Activated naive CD8-positive, alpha-beta T cell treated with anti-CD3 and anti-CD28 coated beads, Interleukin-2, amount 50 U/mL, for 24 hours (primary cell): ENCODE measurements around the gene RASEF.

Experiments used
- ATAC-seq: fragments of 150-1000 bp; cut with Tn5 transposase; one replicate; pipeline ENCODE4 v1.10.0; 2021
- DNase-seq: peaks from one replicate; pipeline ENCODE4 v3.0.0; 2021
- H3K27ac Mint-ChIP-seq: one replicate; pipeline ENCODE4 v1.8.0; 2021; ENCODE audit warnings: mild to moderate bottlenecking, mixed read lengths
- H3K27me3 Mint-ChIP-seq: one replicate; pipeline ENCODE4 v1.8.0; 2021; ENCODE audit warnings: mixed read lengths
- H3K36me3 Mint-ChIP-seq: one replicate; pipeline ENCODE4 v1.8.0; 2021; ENCODE audit warnings: low read depth, mixed read lengths
- H3K4me1 Mint-ChIP-seq: one replicate; pipeline ENCODE4 v1.8.0; 2021; ENCODE audit warnings: mixed read lengths
- H3K4me3 Mint-ChIP-seq: one replicate; pipeline ENCODE4 v1.8.0; 2021; ENCODE audit warnings: mild to moderate bottlenecking, moderate library complexity, mixed read lengths
- H3K9me3 Mint-ChIP-seq: one replicate; pipeline ENCODE4 v1.8.0; 2021; ENCODE audit warnings: mixed read lengths

RASEF gene

GRCh38 chr9:83012922-83013838, 49.8 kb downstream of the RASEF start:
- ATAC-seq: no peak
- no peak overlapping the region for H3K4me3 Mint-ChIP-seq
- H3K9me3 Mint-ChIP-seq: no peaks in the 10 kb centered on the region

GRCh38 chr9:83012168-83012921, 50.6 kb downstream of the RASEF start:
- Mint-ChIP-seq H3K36me3 (no peaks in the 10 kb centered on the region), H3K4me3 (no peak overlapping the region), H3K27ac (no peak overlapping the region), H3K9me3 (no peaks in the 10 kb centered on the region), H3K27me3 (peaks cover 5% of the 10 kb centered on the region), H3K4me1 (peaks cover 1% of the 10 kb centered on the region)
- ATAC-seq (no peak), DNase-seq (no peak)

More at GRCh38 chr9:83012922-83013838, 49.8 kb downstream of the RASEF start:
- Mint-ChIP-seq H3K27ac (no peak overlapping the region), H3K27me3 (no peaks in the 10 kb centered on the region), H3K4me1 (peaks cover 1% of the 10 kb centered on the region), H3K36me3 (no peaks in the 10 kb centered on the region)
- DNase-seq: no peak

- ATAC-seq: no peak
- H3K27ac Mint-ChIP-seq: no peak overlapping the region
- peaks cover 1% of the 10 kb centered on the region for H3K4me1 Mint-ChIP-seq
- no peaks in the 10 kb centered on the region for H3K9me3 Mint-ChIP-seq
- H3K36me3 Mint-ChIP-seq: no peaks in the 10 kb centered on the region
- no peak overlapping the region for H3K4me3 Mint-ChIP-seq
- no peak for DNase-seq
- H3K27me3 Mint-ChIP-seq: peaks cover 6% of the 10 kb centered on the region
Measured at GRCh38 chr9:83011611-83012010, 51.3 kb downstream of the RASEF start.

- no peak for DNase-seq
- ATAC-seq: no peak
- Mint-ChIP-seq H3K36me3 (no peaks in the 10 kb centered on the region), H3K27ac (no peak overlapping the region), H3K9me3 (no peaks in the 10 kb centered on the region), H3K4me1 (peaks cover 1% of the 10 kb centered on the region), H3K4me3 (no peak overlapping the region), H3K27me3 (peaks cover 6% of the 10 kb centered on the region)
Measured at GRCh38 chr9:83007521-83008300, 55.2 kb downstream of the RASEF start.

- H3K4me1 Mint-ChIP-seq: no peaks in the 10 kb centered on the region
- no peaks in the 10 kb centered on the region for H3K9me3 Mint-ChIP-seq
- H3K27ac Mint-ChIP-seq: no peak overlapping the region
- no peak overlapping the region for H3K4me3 Mint-ChIP-seq
- DNase-seq (no peak), ATAC-seq (no peak)
- H3K36me3 Mint-ChIP-seq: no peaks in the 10 kb centered on the region
- peaks cover 6% of the 10 kb centered on the region for H3K27me3 Mint-ChIP-seq
Measured at GRCh38 chr9:83006378-83006777, 56.6 kb downstream of the RASEF start.

- Mint-ChIP-seq H3K27me3 (peaks cover 6% of the 10 kb centered on the region), H3K9me3 (no peaks in the 10 kb centered on the region), H3K4me3 (no peak overlapping the region), H3K27ac (no peak overlapping the region), H3K36me3 (no peaks in the 10 kb centered on the region), H3K4me1 (no peaks in the 10 kb centered on the region)
- ATAC-seq (no peak), DNase-seq (no peak)
Measured at GRCh38 chr9:83005963-83006362, 57.0 kb downstream of the RASEF start.

GRCh38 chr9:83005361-83005760, 57.6 kb downstream of the RASEF start:
- H3K4me3 Mint-ChIP-seq: no peak overlapping the region
- no peaks in the 10 kb centered on the region for H3K4me1 Mint-ChIP-seq
- no peak overlapping the region for H3K27ac Mint-ChIP-seq
- no peak for ATAC-seq
- peaks cover 6% of the 10 kb centered on the region for H3K27me3 Mint-ChIP-seq
- H3K9me3 Mint-ChIP-seq: no peaks in the 10 kb centered on the region
- DNase-seq: no peak
- H3K36me3 Mint-ChIP-seq: no peaks in the 10 kb centered on the region

- Mint-ChIP-seq H3K27ac (no peak overlapping the region), H3K4me3 (no peak overlapping the region), H3K36me3 (no peaks in the 10 kb centered on the region), H3K27me3 (peaks cover under 1% of the 10 kb centered on the region), H3K4me1 (no peaks in the 10 kb centered on the region), H3K9me3 (no peaks in the 10 kb centered on the region)
- ATAC-seq (no peak), DNase-seq (no peak)
Measured at GRCh38 chr9:83002329-83002728, 60.6 kb downstream of the RASEF start.

- H3K4me1 Mint-ChIP-seq: no peaks in the 10 kb centered on the region
- no peak for ATAC-seq
- DNase-seq: no peak
- H3K36me3 Mint-ChIP-seq: no peaks in the 10 kb centered on the region
- H3K4me3 Mint-ChIP-seq: no peak overlapping the region
- H3K27me3 Mint-ChIP-seq: no peaks in the 10 kb centered on the region
- no peaks in the 10 kb centered on the region for H3K9me3 Mint-ChIP-seq
- no peak overlapping the region for H3K27ac Mint-ChIP-seq
Measured at GRCh38 chr9:83000765-83001164, 62.2 kb downstream of the RASEF start.

- no peaks in the 10 kb centered on the region for H3K36me3 Mint-ChIP-seq
- no peaks in the 10 kb centered on the region for H3K27me3 Mint-ChIP-seq
- ATAC-seq: no peak
- DNase-seq: no peak
- H3K4me3 Mint-ChIP-seq: no peak overlapping the region
- no peaks in the 10 kb centered on the region for H3K4me1 Mint-ChIP-seq
- H3K9me3 Mint-ChIP-seq: no peaks in the 10 kb centered on the region
- H3K27ac Mint-ChIP-seq: no peak overlapping the region
Measured at GRCh38 chr9:82998409-82998808, 64.5 kb downstream of the RASEF start.

- H3K9me3 Mint-ChIP-seq: no peaks in the 10 kb centered on the region
- no peak for ATAC-seq
- no peaks in the 10 kb centered on the region for H3K4me1 Mint-ChIP-seq
- no peak overlapping the region for H3K4me3 Mint-ChIP-seq
- no peak overlapping the region for H3K27ac Mint-ChIP-seq
- DNase-seq: no peak
- no peaks in the 10 kb centered on the region for H3K27me3 Mint-ChIP-seq
- no peaks in the 10 kb centered on the region for H3K36me3 Mint-ChIP-seq
Measured at GRCh38 chr9:82997476-82998140, 65.3 kb downstream of the RASEF start.

GRCh38 chr9:82996941-82997340, 66.0 kb downstream of the RASEF start:
- H3K4me3 Mint-ChIP-seq: no peak overlapping the region
- H3K27ac Mint-ChIP-seq: no peak overlapping the region
- ATAC-seq (no peak), DNase-seq (no peak)
- no peaks in the 10 kb centered on the region for H3K9me3 Mint-ChIP-seq
- H3K4me1 Mint-ChIP-seq: no peaks in the 10 kb centered on the region
- peaks cover 3% of the 10 kb centered on the region for H3K27me3 Mint-ChIP-seq
- no peaks in the 10 kb centered on the region for H3K36me3 Mint-ChIP-seq

GRCh38 chr9:82993856-82994605, 68.9 kb downstream of the RASEF start:
- no peak overlapping the region for H3K4me3 Mint-ChIP-seq
- no peaks in the 10 kb centered on the region for H3K4me1 Mint-ChIP-seq
- no peak for DNase-seq
- peaks cover 6% of the 10 kb centered on the region for H3K27me3 Mint-ChIP-seq
- H3K9me3 Mint-ChIP-seq: no peaks in the 10 kb centered on the region
- ATAC-seq: no peak
- H3K27ac Mint-ChIP-seq: no peak overlapping the region
- H3K36me3 Mint-ChIP-seq: no peaks in the 10 kb centered on the region
